Ovary (tissue), 9 donors: ENCODE measurements around the gene PDE7B. TPM values are rescaled to one million over a fixed set of nuclear protein-coding genes. Genes with fewer than 3 reads are reported as not detected.

Source experiments
- DNase-seq, 5 donors: peaks; one replicate each; pipeline ENCODE4 v3.0.0-alpha.2; 2019 to 2020
- H3K27ac ChIP-seq, 2 donors: fragments of 200-600 bp; one replicate each; pipeline versions ENCODE4 v1.5.1 to v1.8.0; 2019 to 2022
- H3K27me3 ChIP-seq: fragments of 200-600 bp; one replicate; pipeline ENCODE4 v1.8.0; 2022
- H3K36me3 ChIP-seq: fragments of 200-600 bp; sonication (generic); one replicate; pipeline ENCODE4 v1.5.1; 2019
- H3K4me1 ChIP-seq: one replicate; pipeline ENCODE4 v1.8.1; 2013; ENCODE audit warnings: mild to moderate bottlenecking, moderate library complexity; ENCODE audit not compliant: insufficient read depth
- H3K4me3 ChIP-seq: fragments of 200-600 bp; sonication (generic); one replicate; pipeline ENCODE4 v1.5.1; 2017
- H3K9me3 ChIP-seq, 2 donors: fragments of 200-600 bp in 1 of 2; sonication (generic) in 1 of 2; one replicate each; pipeline versions ENCODE4 v1.5.1 to v1.8.1; 2013 to 2019; ENCODE audit warnings: mild to moderate bottlenecking in 1 of 2, moderate library complexity in 1 of 2
- EP300 ChIP-seq: sonication (generic); formaldehyde crosslinking; IDR thresholded peaks from one replicate; pipeline ENCODE4 v1.6.1; 2017; ENCODE audit warnings: antibody characterized with exemption
- POLR2A ChIP-seq: fragments of 450-650 bp; IDR thresholded peaks from one replicate; pipeline ENCODE4 v1.6.1; 2017; ENCODE audit warnings: antibody characterized with exemption, mild to moderate bottlenecking, moderate library complexity
- WGBS, 3 donors: extraction: QIAGEN DNeasy Blood & Tissue Kit in 1 of 3; methylation state at CpG; one replicate each; pipeline versions ENCODE4 v1.1.5 to v1.1.7; 2013 to 2017; 5-methylcytosine and 5-hydroxymethylcytosine counted together
- intact Hi-C, 4 donors: fragments of 100-400 bp; cut with DNase I; formaldehyde crosslinking; loops; one replicate each; pipeline versions ENCODE4 v1.11.0 to v1.15.1; 2022 to 2023
- polyA plus RNA-seq, 2 donors: library from polyadenylated mRNA; stranded (reverse); fragments of 200-250 nt in 1 of 2; fragments of 350-450 nt in 1 of 2; fragmentation: Illumina TruSeq in 1 of 2; extraction: RNeasy Lipid Tissue Mini Kit (QIAGEN cat#74804) in 1 of 2; gene quantifications; one replicate each; pipeline ENCODE4 v1.2.3, GENCODE V29; 2013 to 2014
- total RNA-seq, 7 donors: library from RNA; depleted of rRNA in 2 of 7; stranded (reverse); fragments of >200 nt in 2 of 7; fragmentation: NEBNext Ultra II Directional in 3 of 7; extraction: Animal tissue kit (Norgen Biotek cat#: 25700) in 3 of 7; gene quantifications; one replicate each; pipeline versions ENCODE4 v1.1.0 to v1.2.4, GENCODE V29; 2016 to 2023
- TF ChIP-seq, protein P1 (sequence below), 3 donors: fragments of 450-650 bp in 2 of 3; fragments of 200-600 bp in 1 of 3; IDR thresholded peaks; one replicate each; pipeline versions ENCODE4 v1.5.1 to v1.8.0; 2016 to 2022; ENCODE audit warnings: antibody characterized with exemption in 3 of 3, mild to moderate bottlenecking in 1 of 3
- donor health status: DM: no; HTN: no; CAD: no; lungs with moderate emphysema.
- donor health status: DM: no; HTN: no; CAD: no.
- donor health status: Bipolar disorder and iron deficiency.
- donor health status: DM: yes; HTN: yes; CAD: no.
- donor health status: DM: no; HTN: no; CAD: no.
- donor health status: DM: yes; HTN: yes; CAD: no.

The PDE7B gene
- total and polyA plus RNA-seq, 9 donors: 11.6 to 62.7 (median 21.6) TPM

- Histone ChIP-seq H3K36me3 (no peaks in the 10 kb centered on the region), H3K9me3 (no peaks in the 10 kb centered on the region), H3K4me3 (no peak overlapping the region), H3K27me3 (no peaks in the 10 kb centered on the region), H3K4me1 (peaks cover 11% of the 10 kb centered on the region), H3K27ac (no peak overlapping the region)
- intact Hi-C loops: no loop called here
- TF ChIP-seq, protein P1, sequence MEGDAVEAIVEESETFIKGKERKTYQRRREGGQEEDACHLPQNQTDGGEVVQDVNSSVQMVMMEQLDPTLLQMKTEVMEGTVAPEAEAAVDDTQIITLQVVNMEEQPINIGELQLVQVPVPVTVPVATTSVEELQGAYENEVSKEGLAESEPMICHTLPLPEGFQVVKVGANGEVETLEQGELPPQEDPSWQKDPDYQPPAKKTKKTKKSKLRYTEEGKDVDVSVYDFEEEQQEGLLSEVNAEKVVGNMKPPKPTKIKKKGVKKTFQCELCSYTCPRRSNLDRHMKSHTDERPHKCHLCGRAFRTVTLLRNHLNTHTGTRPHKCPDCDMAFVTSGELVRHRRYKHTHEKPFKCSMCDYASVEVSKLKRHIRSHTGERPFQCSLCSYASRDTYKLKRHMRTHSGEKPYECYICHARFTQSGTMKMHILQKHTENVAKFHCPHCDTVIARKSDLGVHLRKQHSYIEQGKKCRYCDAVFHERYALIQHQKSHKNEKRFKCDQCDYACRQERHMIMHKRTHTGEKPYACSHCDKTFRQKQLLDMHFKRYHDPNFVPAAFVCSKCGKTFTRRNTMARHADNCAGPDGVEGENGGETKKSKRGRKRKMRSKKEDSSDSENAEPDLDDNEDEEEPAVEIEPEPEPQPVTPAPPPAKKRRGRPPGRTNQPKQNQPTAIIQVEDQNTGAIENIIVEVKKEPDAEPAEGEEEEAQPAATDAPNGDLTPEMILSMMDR (IDR thresholded peaks at IDR 0.05): no peak
- no peak for TF ChIP-seq POLR2A
- no peak for TF ChIP-seq EP300
- WGBS, 3 donors: 73 to 88% (median 82%) methylated on average over 10 of the region's 10 CpGs
- DNase-seq: no peak
Observed at GRCh38 chr6:136108361-136108945, 257.0 kb downstream of the PDE7B start.

GRCh38 chr6:136111831-136112230 lies 260.3 kb downstream of the PDE7B start:
- Histone ChIP-seq H3K4me3 (no peak overlapping the region), H3K9me3 (no peaks in the 10 kb centered on the region), H3K36me3 (no peaks in the 10 kb centered on the region), H3K27ac (no peak overlapping the region), H3K4me1 (peaks cover 4% of the 10 kb centered on the region), H3K27me3 (no peaks in the 10 kb centered on the region)
- 86 to 92% (median 91%) methylated on average over 2 of the region's 2 CpGs for WGBS, 3 donors
- intact Hi-C loops: no loop called here
- DNase-seq: no peak
- TF ChIP-seq POLR2A (no peak), EP300 (no peak)
- TF ChIP-seq, protein P1 (IDR thresholded peaks at IDR 0.05): no peak

- H3K27me3 ChIP-seq: no peaks in the 10 kb centered on the region
- no peak overlapping the region for H3K4me3 ChIP-seq
- peaks cover 1% of the 10 kb centered on the region for H3K4me1 ChIP-seq
- DNase-seq: no peak
- no peaks in the 10 kb centered on the region for H3K36me3 ChIP-seq
- TF ChIP-seq POLR2A: no peak
- TF ChIP-seq, protein P1 (IDR thresholded peaks at IDR 0.05): no peak
- no peak for TF ChIP-seq EP300
- intact Hi-C loops: no loop called here
- WGBS, 3 donors: 96 to 98% (median 97%) methylated on average over 3 of the region's 3 CpGs
- no peaks in the 10 kb centered on the region for H3K9me3 ChIP-seq
- no peak overlapping the region for H3K27ac ChIP-seq
Observed at GRCh38 chr6:136112262-136112661, 260.8 kb downstream of the PDE7B start.

DNA sequence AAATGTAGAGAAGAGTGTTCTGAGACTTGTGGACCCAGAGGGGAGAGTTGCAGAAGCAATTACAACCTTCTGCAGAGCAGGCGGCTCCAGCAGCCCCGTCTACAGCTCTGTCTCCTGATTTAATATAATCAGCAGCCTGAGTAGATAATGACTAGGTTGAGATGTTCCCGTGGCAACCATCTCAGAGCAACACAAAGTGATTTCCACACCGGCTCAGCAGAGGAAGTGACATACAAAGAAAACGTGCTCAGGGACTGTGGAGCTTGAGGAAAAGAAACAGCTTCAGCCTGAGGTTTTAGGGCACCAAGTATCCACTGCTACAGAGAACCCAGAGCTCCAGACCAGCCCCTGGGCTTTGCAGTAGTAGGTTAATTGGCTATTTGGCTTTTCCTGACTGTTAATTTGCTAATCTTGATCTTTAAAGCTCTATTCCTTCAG lies 262.3 kb downstream of the PDE7B start:
- Histone ChIP-seq H3K27me3 (no peaks in the 10 kb centered on the region), H3K36me3 (no peaks in the 10 kb centered on the region), H3K27ac (no peak overlapping the region), H3K4me1 (peaks cover 1% of the 10 kb centered on the region), H3K4me3 (no peak overlapping the region), H3K9me3 (no peaks in the 10 kb centered on the region)
- intact Hi-C loops: no loop called here
- DNase-seq: peak in 1 of 5 donors; percentile 62
- WGBS, 3 donors: 15 to 23% (median 18%) methylated on average over 5 of the region's 5 CpGs
- no peak for TF ChIP-seq POLR2A
- TF ChIP-seq EP300: no peak
- TF ChIP-seq, protein P1 (IDR thresholded peaks at IDR 0.05): no peak
